Measurements from ENCODE around the gene TTF2. TPM values are rescaled to one million over a fixed set of nuclear protein-coding genes. Genes with fewer than 3 reads are reported as not detected.

Gene TTF2
- total RNA-seq, 1 donor from 2014 or later: 19.3 TPM

DNA sequence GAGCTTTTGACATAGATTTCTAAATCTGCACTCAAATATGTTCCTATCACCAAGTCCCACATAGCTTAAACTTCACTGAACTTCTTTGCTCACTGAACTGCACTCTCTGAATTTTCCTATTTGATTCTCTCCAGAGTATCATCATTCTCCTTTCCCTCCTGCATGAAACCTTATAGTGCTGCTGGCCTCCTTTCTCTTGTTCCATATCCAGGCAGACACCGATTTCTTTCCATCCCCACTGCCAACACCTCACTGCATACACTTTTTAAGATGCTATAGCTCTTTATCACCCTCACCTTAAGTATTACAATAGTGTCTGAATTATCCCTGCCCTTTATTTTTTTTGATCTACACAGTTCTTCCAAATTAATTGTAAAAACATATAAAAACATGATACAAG lies 64.5 kb downstream of the TTF2 start:
- TF ChIP-seq, protein P1, sequence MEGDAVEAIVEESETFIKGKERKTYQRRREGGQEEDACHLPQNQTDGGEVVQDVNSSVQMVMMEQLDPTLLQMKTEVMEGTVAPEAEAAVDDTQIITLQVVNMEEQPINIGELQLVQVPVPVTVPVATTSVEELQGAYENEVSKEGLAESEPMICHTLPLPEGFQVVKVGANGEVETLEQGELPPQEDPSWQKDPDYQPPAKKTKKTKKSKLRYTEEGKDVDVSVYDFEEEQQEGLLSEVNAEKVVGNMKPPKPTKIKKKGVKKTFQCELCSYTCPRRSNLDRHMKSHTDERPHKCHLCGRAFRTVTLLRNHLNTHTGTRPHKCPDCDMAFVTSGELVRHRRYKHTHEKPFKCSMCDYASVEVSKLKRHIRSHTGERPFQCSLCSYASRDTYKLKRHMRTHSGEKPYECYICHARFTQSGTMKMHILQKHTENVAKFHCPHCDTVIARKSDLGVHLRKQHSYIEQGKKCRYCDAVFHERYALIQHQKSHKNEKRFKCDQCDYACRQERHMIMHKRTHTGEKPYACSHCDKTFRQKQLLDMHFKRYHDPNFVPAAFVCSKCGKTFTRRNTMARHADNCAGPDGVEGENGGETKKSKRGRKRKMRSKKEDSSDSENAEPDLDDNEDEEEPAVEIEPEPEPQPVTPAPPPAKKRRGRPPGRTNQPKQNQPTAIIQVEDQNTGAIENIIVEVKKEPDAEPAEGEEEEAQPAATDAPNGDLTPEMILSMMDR (IDR thresholded peaks at IDR 0.05; ENCODE audit: partially characterized antibody, unreplicated experiment): no peak
- H3K4me3 Mint-ChIP-seq (ENCODE audit: unreplicated experiment): no peak overlapping the region
- H3K27ac Mint-ChIP-seq (ENCODE audit: unreplicated experiment): no peak overlapping the region
- no peak for DNase-seq
- peaks cover 10% of the 10 kb centered on the region for H3K9me3 Mint-ChIP-seq (ENCODE audit: unreplicated experiment)
- no peaks in the 10 kb centered on the region for H3K36me3 Mint-ChIP-seq (ENCODE audit: unreplicated experiment)
- H3K27me3 Mint-ChIP-seq (ENCODE audit: unreplicated experiment): no peaks in the 10 kb centered on the region
- peaks cover 15% of the 10 kb centered on the region for H3K4me1 Mint-ChIP-seq (ENCODE audit: low read depth, unreplicated experiment)

DNA sequence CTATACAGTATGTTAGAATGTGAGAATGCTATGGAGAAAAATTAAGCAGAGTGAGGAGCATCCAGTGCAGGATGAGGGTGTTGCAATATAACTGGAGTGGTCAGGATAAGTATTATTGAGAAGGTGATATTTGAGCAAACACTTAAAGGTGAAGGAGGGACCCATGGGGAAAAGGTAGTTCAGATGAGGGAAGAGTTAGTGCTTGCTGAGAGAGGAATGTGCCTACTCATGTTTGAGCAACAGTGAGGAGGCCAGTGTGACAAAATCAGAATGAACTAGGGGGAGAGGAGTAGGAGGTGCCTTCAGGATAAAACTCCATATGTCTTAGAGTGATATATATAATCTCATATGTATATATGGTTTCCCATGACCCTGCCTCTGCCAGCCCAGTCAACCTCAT lies 67.7 kb downstream of the TTF2 start:
- no peak for DNase-seq
- TF ChIP-seq, protein P1 (IDR thresholded peaks at IDR 0.05; ENCODE audit: partially characterized antibody, unreplicated experiment): no peak
- H3K9me3 Mint-ChIP-seq (ENCODE audit: unreplicated experiment): peaks cover 4% of the 10 kb centered on the region
- no peak overlapping the region for H3K4me3 Mint-ChIP-seq (ENCODE audit: unreplicated experiment)
- no peak overlapping the region for H3K27ac Mint-ChIP-seq (ENCODE audit: unreplicated experiment)
- no peaks in the 10 kb centered on the region for H3K27me3 Mint-ChIP-seq (ENCODE audit: unreplicated experiment)
- H3K4me1 Mint-ChIP-seq (ENCODE audit: low read depth, unreplicated experiment): peaks cover 6% of the 10 kb centered on the region
- H3K36me3 Mint-ChIP-seq (ENCODE audit: unreplicated experiment): no peaks in the 10 kb centered on the region

DNA sequence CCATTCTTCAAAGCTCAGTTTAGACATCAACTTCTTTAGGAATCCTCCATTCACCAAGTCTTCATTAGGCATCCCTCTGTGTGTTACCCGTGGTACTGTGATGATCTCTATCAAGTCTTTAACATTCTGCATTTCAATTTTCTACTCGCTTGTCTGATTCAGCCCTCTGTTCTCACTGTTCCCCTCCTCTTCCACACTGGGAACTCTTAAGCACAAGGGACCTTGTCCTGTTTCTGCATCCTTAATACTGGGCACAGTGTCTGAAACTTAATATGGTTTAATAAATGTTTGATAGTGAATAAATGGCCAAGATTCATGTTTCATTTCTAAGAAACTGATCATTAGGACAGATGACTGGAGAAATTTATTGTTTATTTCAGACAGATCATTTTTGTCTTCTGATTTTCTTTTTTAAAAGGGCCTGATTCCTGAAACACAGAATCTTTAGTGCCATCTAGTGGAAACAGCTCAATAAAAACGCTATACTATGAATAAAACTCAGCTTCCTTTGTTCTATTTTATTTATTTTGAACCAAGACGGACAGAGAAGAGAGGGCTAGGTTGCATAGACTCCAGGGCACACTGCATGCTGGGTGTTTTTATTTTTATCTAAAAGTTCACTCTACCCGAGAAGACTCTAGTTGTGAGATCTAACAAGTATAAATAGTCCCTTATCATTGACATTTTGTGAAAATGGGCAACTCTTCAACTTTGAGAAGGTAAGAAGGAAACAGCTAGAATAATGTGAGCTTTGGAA lies 68.4 kb downstream of the TTF2 start:
- Mint-ChIP-seq H3K9me3 (ENCODE audit: unreplicated experiment) (peaks cover 2% of the 10 kb centered on the region), H3K27ac (ENCODE audit: unreplicated experiment) (peak overlapping the region; percentile 30), H3K4me1 (ENCODE audit: low read depth, unreplicated experiment) (peaks cover 6% of the 10 kb centered on the region), H3K4me3 (ENCODE audit: unreplicated experiment) (no peak overlapping the region), H3K27me3 (ENCODE audit: unreplicated experiment) (no peaks in the 10 kb centered on the region), H3K36me3 (ENCODE audit: unreplicated experiment) (no peaks in the 10 kb centered on the region)
- TF ChIP-seq, protein P1 (IDR thresholded peaks at IDR 0.05; ENCODE audit: partially characterized antibody, unreplicated experiment): peak; percentile 42
- DNase-seq: no peak

DNA sequence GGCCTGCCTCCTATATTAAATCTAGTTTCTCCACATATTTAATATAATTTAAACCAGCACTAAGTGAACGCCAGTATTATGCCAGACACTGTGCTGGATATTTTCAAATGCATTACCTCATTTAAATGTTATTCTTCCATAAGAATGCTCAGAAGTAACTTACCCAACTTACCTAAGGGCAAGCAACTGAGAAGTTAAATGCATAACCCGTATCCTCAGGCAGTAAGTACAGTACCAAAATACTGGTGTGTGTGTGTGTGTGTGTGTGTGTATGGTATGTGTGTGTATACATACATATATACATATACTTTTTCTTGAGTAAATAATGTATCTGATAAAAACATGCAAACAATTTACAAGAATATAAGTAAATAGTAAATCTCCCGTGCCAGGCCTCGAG lies 70.4 kb downstream of the TTF2 start:
- DNase-seq: no peak
- Mint-ChIP-seq H3K36me3 (ENCODE audit: unreplicated experiment) (no peaks in the 10 kb centered on the region), H3K9me3 (ENCODE audit: unreplicated experiment) (peaks cover 2% of the 10 kb centered on the region), H3K27ac (ENCODE audit: unreplicated experiment) (no peak overlapping the region), H3K4me1 (ENCODE audit: low read depth, unreplicated experiment) (peaks cover 9% of the 10 kb centered on the region), H3K4me3 (ENCODE audit: unreplicated experiment) (no peak overlapping the region), H3K27me3 (ENCODE audit: unreplicated experiment) (peaks cover 1% of the 10 kb centered on the region)
- TF ChIP-seq, protein P1 (IDR thresholded peaks at IDR 0.05; ENCODE audit: partially characterized antibody, unreplicated experiment): no peak

DNA sequence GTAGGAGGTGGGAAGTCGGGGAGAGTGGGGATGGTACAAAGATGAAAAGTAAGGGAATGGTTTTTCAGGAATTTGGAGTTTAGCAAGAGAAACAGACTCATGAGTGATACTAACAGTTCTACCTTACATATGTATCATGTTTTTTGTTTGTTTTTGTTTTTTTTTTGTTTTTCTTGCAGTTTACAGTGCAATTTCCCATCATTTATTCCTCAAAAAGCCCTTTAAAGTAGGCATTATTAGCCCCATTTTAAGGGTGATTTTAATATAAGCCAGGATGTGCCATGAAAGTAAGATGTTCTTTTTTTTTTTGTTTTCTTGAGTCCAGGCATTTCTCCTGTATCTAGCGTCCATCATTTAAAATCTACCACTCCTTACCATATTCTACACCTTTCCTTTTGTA lies 75.2 kb downstream of the TTF2 start:
- H3K4me3 Mint-ChIP-seq (ENCODE audit: unreplicated experiment): no peak overlapping the region
- no peak for DNase-seq
- H3K4me1 Mint-ChIP-seq (ENCODE audit: low read depth, unreplicated experiment): peaks cover 6% of the 10 kb centered on the region
- peaks cover 1% of the 10 kb centered on the region for H3K27me3 Mint-ChIP-seq (ENCODE audit: unreplicated experiment)
- TF ChIP-seq, protein P1 (IDR thresholded peaks at IDR 0.05; ENCODE audit: partially characterized antibody, unreplicated experiment): no peak
- H3K9me3 Mint-ChIP-seq (ENCODE audit: unreplicated experiment): peaks cover 2% of the 10 kb centered on the region
- no peak overlapping the region for H3K27ac Mint-ChIP-seq (ENCODE audit: unreplicated experiment)
- H3K36me3 Mint-ChIP-seq (ENCODE audit: unreplicated experiment): no peaks in the 10 kb centered on the region
